GM12891 (cell line): ENCODE measurements around the gene XKR3.

Source experiments
- DNase-seq: peaks from one replicate; pipeline ENCODE4 v3.0.0; 2011; ENCODE audit warnings: low spot score; ENCODE audit not compliant: insufficient read length
- FAIRE-seq: peaks from 2 replicates; lab custom pipeline; 2011; peaks lifted over from hg19 to GRCh38; lab: Jason Lieb, UNC
- PAX5 ChIP-seq: IDR thresholded peaks from 2 replicates; pipeline ENCODE4 v1.6.1; 2011; ENCODE audit warnings: low read length, moderate library complexity, mild to moderate bottlenecking; ENCODE audit not compliant: insufficient read depth, severe bottlenecking
- POLR2A ChIP-seq: IDR thresholded peaks from 2 replicates; pipeline ENCODE4 v1.6.1; 2011; ENCODE audit warnings: low read depth, low read length, control low read depth
- POLR2AphosphoS5 ChIP-seq: IDR thresholded peaks from 2 replicates; pipeline ENCODE4 v1.6.1; 2011; ENCODE audit warnings: low read depth, low read length, control low read depth
- POU2F2 ChIP-seq: IDR thresholded peaks from 2 replicates; pipeline ENCODE4 v1.6.1; 2011; ENCODE audit warnings: low read depth, mild to moderate bottlenecking, control low read depth, low read length, moderate library complexity
- SPI1 ChIP-seq: IDR thresholded peaks from 2 replicates; pipeline ENCODE4 v1.6.1; 2011; ENCODE audit warnings: low read depth, low read length, control low read depth
- TAF1 ChIP-seq: IDR thresholded peaks from 2 replicates; pipeline ENCODE4 v1.6.1; 2011; ENCODE audit warnings: low read depth, low read length, control low read depth

XKR3 gene

DNA sequence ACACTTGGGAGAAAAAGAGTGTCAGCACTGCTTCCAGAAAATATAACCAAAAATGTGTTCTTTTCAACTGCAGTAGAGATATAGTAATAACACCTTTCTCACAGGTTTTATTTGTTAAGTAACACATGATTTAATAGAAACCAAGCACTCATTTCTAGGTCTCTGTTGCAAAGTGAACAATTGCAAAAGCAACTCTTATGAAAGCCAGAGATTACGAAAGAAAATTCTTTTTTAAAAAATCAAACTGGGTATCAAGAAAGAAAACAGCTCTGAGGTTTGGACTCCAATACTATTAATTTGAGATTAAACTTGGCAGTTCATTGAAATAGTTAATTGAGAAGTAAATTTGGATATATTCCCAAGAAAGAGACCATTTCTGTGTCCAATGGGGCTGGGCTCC lies 9.8 kb upstream of the XKR3 start:
- TF ChIP-seq POLR2AphosphoS5 (no peak), SPI1 (no peak)
- no peak for FAIRE-seq
- DNase-seq, result no peak

- TF ChIP-seq POLR2A (no peak), SPI1 (no peak), POLR2AphosphoS5 (no peak), POU2F2 (no peak), PAX5 (no peak), TAF1 (no peak)
- FAIRE-seq (no peak), DNase-seq (no peak)
Observed at GRCh38 chr22:16831257-16831656, 6.0 kb upstream of the XKR3 start.

GRCh38 chr22:16829985-16830384 lies 4.8 kb upstream of the XKR3 start:
- TF ChIP-seq SPI1 (no peak), POLR2A (no peak), TAF1 (no peak), POLR2AphosphoS5 (no peak), POU2F2 (no peak), PAX5 (no peak)
- no peak for DNase-seq
- FAIRE-seq, result no peak

DNA sequence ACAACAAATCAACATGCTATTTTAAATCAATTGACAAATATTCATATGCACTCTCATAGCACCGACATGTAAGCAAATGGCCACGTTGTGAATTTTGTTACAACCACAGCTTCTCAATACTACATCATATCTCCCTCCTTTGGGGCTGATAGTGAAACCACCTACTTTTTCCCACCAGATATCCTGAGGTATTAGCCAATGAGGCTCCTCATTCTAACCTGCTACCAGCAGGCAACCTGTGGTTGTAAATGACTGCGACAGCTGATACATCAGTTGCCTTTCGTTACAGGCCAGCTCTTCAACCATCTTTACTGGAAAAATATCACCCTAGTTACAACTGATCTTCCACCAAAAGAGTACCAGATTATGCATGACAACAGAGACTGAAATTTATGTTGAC lies 3.7 kb upstream of the XKR3 start:
- TF ChIP-seq SPI1 (no peak), TAF1 (no peak), POLR2A (no peak), PAX5 (no peak), POU2F2 (no peak), POLR2AphosphoS5 (no peak)
- FAIRE-seq, result no peak
- DNase-seq, result no peak

- FAIRE-seq (no peak), DNase-seq (no peak)
Observed at GRCh38 chr22:16827506-16827905, 2.3 kb upstream of the XKR3 start.

GRCh38 chr22:16819249-16819648 lies 6.0 kb downstream of the XKR3 start:
- DNase-seq, result no peak
- FAIRE-seq, result no peak
- TF ChIP-seq SPI1 (no peak), PAX5 (no peak), POU2F2 (no peak), POLR2A (no peak), TAF1 (no peak), POLR2AphosphoS5 (no peak)

More at GRCh38 chr22:16827506-16827905, 2.3 kb upstream of the XKR3 start:
- TF ChIP-seq TAF1 (no peak), POLR2AphosphoS5 (no peak), PAX5 (no peak), POLR2A (no peak), POU2F2 (no peak), SPI1 (no peak)

DNA sequence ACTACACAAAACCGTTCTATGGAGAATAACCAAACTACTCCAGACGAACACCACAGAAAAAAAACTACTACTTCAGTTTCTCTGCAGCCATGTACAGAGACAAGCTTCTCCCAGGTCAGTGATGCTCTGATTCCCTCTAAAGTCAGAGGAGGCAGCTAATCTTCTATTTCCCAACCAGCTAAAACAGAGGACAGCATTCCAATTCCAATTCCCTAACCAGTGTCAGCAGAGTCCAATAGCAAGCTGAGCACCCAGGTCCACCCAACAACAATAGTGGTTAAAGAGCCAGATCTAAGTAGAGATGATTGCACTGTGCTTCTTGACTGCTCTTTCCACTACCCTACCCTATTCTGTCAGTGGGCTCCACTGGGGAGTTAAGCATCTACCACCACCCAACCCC lies 6.7 kb downstream of the XKR3 start:
- DNase-seq, result no peak
- FAIRE-seq, result no peak
- no peak for TF ChIP-seq POU2F2
- no peak for TF ChIP-seq TAF1
- no peak for TF ChIP-seq PAX5
- no peak for TF ChIP-seq POLR2A
- no peak for TF ChIP-seq SPI1
- no peak for TF ChIP-seq POLR2AphosphoS5

- no peak for FAIRE-seq
- TF ChIP-seq TAF1 (no peak), SPI1 (no peak), POU2F2 (no peak), POLR2A (no peak), POLR2AphosphoS5 (no peak), PAX5 (no peak)
- DNase-seq, result no peak
Observed at GRCh38 chr22:16815073-16815472, 10.1 kb downstream of the XKR3 start.

GRCh38 chr22:16810188-16810802 lies 14.9 kb downstream of the XKR3 start:
- TF ChIP-seq SPI1 (no peak), POLR2AphosphoS5 (no peak), PAX5 (no peak), POU2F2 (no peak), TAF1 (no peak), POLR2A (no peak)
- no peak for DNase-seq
- FAIRE-seq, result no peak

GRCh38 chr22:16808744-16809143 lies 16.5 kb downstream of the XKR3 start:
- DNase-seq (no peak), FAIRE-seq (no peak)
- TF ChIP-seq POU2F2 (no peak), POLR2AphosphoS5 (no peak), PAX5 (no peak), TAF1 (no peak)
